KMS-11 (cell line): ENCODE data around the gene RELN.

Experiments used
- H2AFZ ChIP-seq: fragments of 200-600 bp; sonication (generic); 2 replicates; pipeline ENCODE4 v1.6.1; 2016; ENCODE audit warnings: antibody characterized with exemption, mixed run types, low read depth
- H3K27ac ChIP-seq: fragments of 200-600 bp; sonication (generic); 2 replicates; pipeline ENCODE4 v1.6.1; 2016; ENCODE audit warnings: mild to moderate bottlenecking, mixed run types
- H3K27me3 ChIP-seq: fragments of 200-600 bp; sonication (generic); 2 replicates; pipeline ENCODE4 v1.6.1; 2017; ENCODE audit warnings: mild to moderate bottlenecking, low read depth, mixed run types, moderate library complexity; ENCODE audit not compliant: insufficient read depth
- H3K36me3 ChIP-seq: fragments of 200-600 bp; sonication (generic); 2 replicates; pipeline ENCODE4 v1.6.1; 2017; ENCODE audit warnings: mild to moderate bottlenecking, mixed run types; ENCODE audit not compliant: insufficient read depth
- H3K4me1 ChIP-seq: fragments of 200-600 bp; sonication (generic); 2 replicates; pipeline ENCODE4 v1.6.1; 2016; ENCODE audit warnings: mild to moderate bottlenecking, low read depth, mixed run types; ENCODE audit not compliant: poor library complexity, severe bottlenecking
- H3K4me2 ChIP-seq: fragments of 200-600 bp; sonication (generic); 2 replicates; pipeline ENCODE4 v1.7.0; 2016; ENCODE audit warnings: mild to moderate bottlenecking, mixed run types
- H3K4me3 ChIP-seq: fragments of 200-600 bp; sonication (generic); IDR thresholded peaks from 2 replicates; pipeline ENCODE4 v1.6.1; 2017; ENCODE audit warnings: low read depth, low read length, mixed read lengths; ENCODE audit not compliant: insufficient read depth
- H3K79me2 ChIP-seq: fragments of 200-600 bp; sonication (generic); 2 replicates; pipeline ENCODE4 v1.6.1; 2016; ENCODE audit warnings: low read depth, mixed run types; ENCODE audit not compliant: insufficient read depth
- H3K9ac ChIP-seq: fragments of 200-600 bp; sonication (generic); 2 replicates; pipeline ENCODE4 v1.6.1; 2016; ENCODE audit warnings: mild to moderate bottlenecking, mixed run types
- H4K20me1 ChIP-seq: fragments of 200-600 bp; sonication (generic); 2 replicates; pipeline ENCODE4 v1.6.1; 2016; ENCODE audit warnings: mild to moderate bottlenecking, mixed run types; ENCODE audit not compliant: insufficient read depth
- CTCF ChIP-seq: fragments of 200-600 bp; sonication (generic); conservative IDR thresholded peaks from 2 replicates; pipeline ENCODE4 v1.6.1; 2017; ENCODE audit warnings: low read depth, mild to moderate bottlenecking, antibody characterized with exemption, low read length, moderate library complexity, mixed read lengths

RELN gene

GRCh38 chr7:104018425-104018824 lies 29.0 kb upstream of the RELN start:
- Histone ChIP-seq H3K4me3 (no peak overlapping the region), H3K4me1 (no peaks in the 10 kb centered on the region), H3K79me2 (no peaks in the 10 kb centered on the region), H3K36me3 (no peaks in the 10 kb centered on the region), H2AFZ (no peak overlapping the region), H3K9ac (no peak overlapping the region), H3K27ac (no peak overlapping the region), H3K27me3 (no peaks in the 10 kb centered on the region), H4K20me1 (no peaks in the 10 kb centered on the region), H3K4me2 (no peak overlapping the region)
- TF ChIP-seq CTCF: no peak

- Histone ChIP-seq H3K4me2 (no peak overlapping the region), H3K36me3 (no peaks in the 10 kb centered on the region), H3K27ac (no peak overlapping the region), H3K4me3 (no peak overlapping the region), H2AFZ (no peak overlapping the region), H3K4me1 (no peaks in the 10 kb centered on the region), H3K79me2 (no peaks in the 10 kb centered on the region), H3K27me3 (no peaks in the 10 kb centered on the region), H4K20me1 (no peaks in the 10 kb centered on the region), H3K9ac (no peak overlapping the region)
- TF ChIP-seq CTCF: no peak
Measured at GRCh38 chr7:104017001-104017400, 27.5 kb upstream of the RELN start.

- H3K27me3 ChIP-seq: no peaks in the 10 kb centered on the region
- H3K27ac ChIP-seq: no peak overlapping the region
- H3K4me2 ChIP-seq: no peak overlapping the region
- no peak for TF ChIP-seq CTCF
- H3K4me3 ChIP-seq: no peak overlapping the region
- H3K9ac ChIP-seq: no peak overlapping the region
- no peaks in the 10 kb centered on the region for H3K79me2 ChIP-seq
- no peaks in the 10 kb centered on the region for H3K36me3 ChIP-seq
- no peaks in the 10 kb centered on the region for H4K20me1 ChIP-seq
- H2AFZ ChIP-seq: no peak overlapping the region
- no peaks in the 10 kb centered on the region for H3K4me1 ChIP-seq
Measured at GRCh38 chr7:104012835-104013234, 23.4 kb upstream of the RELN start.

- H3K9ac ChIP-seq: no peak overlapping the region
- H3K79me2 ChIP-seq: no peaks in the 10 kb centered on the region
- H3K36me3 ChIP-seq: no peaks in the 10 kb centered on the region
- no peaks in the 10 kb centered on the region for H3K4me1 ChIP-seq
- H3K27ac ChIP-seq: no peak overlapping the region
- TF ChIP-seq CTCF: no peak
- no peak overlapping the region for H3K4me3 ChIP-seq
- no peaks in the 10 kb centered on the region for H3K27me3 ChIP-seq
- no peak overlapping the region for H3K4me2 ChIP-seq
- H4K20me1 ChIP-seq: no peaks in the 10 kb centered on the region
- H2AFZ ChIP-seq: no peak overlapping the region
Measured at GRCh38 chr7:104011829-104012228, 22.4 kb upstream of the RELN start.
